GM19452 (cell line): ENCODE measurements around the gene FAT4.

ENCODE experiments used
- ATAC-seq: cut with Tn5 transposase; IDR thresholded peaks from one replicate; pipeline ENCODE4 v1.9.1; 2021; ENCODE audit not compliant: unreplicated experiment

FAT4 gene

GRCh38 chr4:125316401-125316790 lies 1.6 kb downstream of the FAT4 start:
- no peak for ATAC-seq

GRCh38 chr4:125316791-125317524 lies 2.2 kb downstream of the FAT4 start:
- ATAC-seq: no peak

- no peak for ATAC-seq
These were observed 2.7 kb downstream of the FAT4 start for GRCh38 chr4:125317525-125317877.

- ATAC-seq: no peak
These were observed 4.6 kb downstream of the FAT4 start for GRCh38 chr4:125319311-125319710.

GRCh38 chr4:125321709-125322365 lies 7.1 kb downstream of the FAT4 start:
- ATAC-seq: no peak

- ATAC-seq: no peak
These were observed 7.6 kb downstream of the FAT4 start for GRCh38 chr4:125322366-125322730.

GRCh38 chr4:125323654-125324053 lies 8.9 kb downstream of the FAT4 start:
- ATAC-seq: no peak

- ATAC-seq: no peak
These were observed 11.0 kb downstream of the FAT4 start for GRCh38 chr4:125325733-125326132.

- no peak for ATAC-seq
These were observed 16.4 kb downstream of the FAT4 start for GRCh38 chr4:125331116-125331515.

- no peak for ATAC-seq
These were observed 20.2 kb downstream of the FAT4 start for GRCh38 chr4:125334926-125335325.

- no peak for ATAC-seq
These were observed 24.1 kb downstream of the FAT4 start for GRCh38 chr4:125338814-125339213.

- ATAC-seq: no peak
These were observed 29.4 kb downstream of the FAT4 start for GRCh38 chr4:125344198-125344597.

GRCh38 chr4:125346616-125347015 lies 31.9 kb downstream of the FAT4 start:
- no peak for ATAC-seq

- no peak for ATAC-seq
These were observed 35.8 kb downstream of the FAT4 start for GRCh38 chr4:125350470-125351135.

- ATAC-seq: no peak
These were observed 37.8 kb downstream of the FAT4 start for GRCh38 chr4:125352521-125352920.

- no peak for ATAC-seq
These were observed 38.4 kb downstream of the FAT4 start for GRCh38 chr4:125353131-125353530.

GRCh38 chr4:125355791-125356190 lies 41.0 kb downstream of the FAT4 start:
- ATAC-seq: no peak

GRCh38 chr4:125357675-125358074 lies 42.9 kb downstream of the FAT4 start:
- no peak for ATAC-seq

- no peak for ATAC-seq
These were observed 43.7 kb downstream of the FAT4 start for GRCh38 chr4:125358453-125358852.

GRCh38 chr4:125359363-125359762 lies 44.6 kb downstream of the FAT4 start:
- ATAC-seq: no peak

GRCh38 chr4:125359960-125360634 lies 45.3 kb downstream of the FAT4 start:
- ATAC-seq: no peak

GRCh38 chr4:125360727-125361126 lies 46.0 kb downstream of the FAT4 start:
- ATAC-seq: no peak
